Mesenchymal stem cell (in vitro differentiated cells and primary cell): ENCODE results near the gene SLC25A25.
A peak's percentile ranks its signal among the peaks of the same experiment; 100 is the strongest.

Experiments used
- DNase-seq: peaks from one replicate; pipeline ENCODE4 v3.0.0-alpha.2; 2013
- H2AFZ ChIP-seq: one replicate; pipeline ENCODE4 v1.6.1; 2013; ENCODE audit warnings: low read depth, mild to moderate bottlenecking, control low read depth, inconsistent platforms, low read length, moderate library complexity
- H2AK5ac ChIP-seq: 2 replicates; pipeline ENCODE4 v1.6.1; 2013; ENCODE audit warnings: low read length, moderate library complexity, mild to moderate bottlenecking, inconsistent platforms; ENCODE audit not compliant: severe bottlenecking
- H2BK120ac ChIP-seq: one replicate; pipeline ENCODE4 v1.6.1; 2013; ENCODE audit warnings: low read depth, mild to moderate bottlenecking, inconsistent platforms, low read length, moderate library complexity
- H2BK12ac ChIP-seq, 2 experiments: one replicate each; pipeline ENCODE4 v1.6.1; 2013; ENCODE audit warnings: inconsistent platforms in 2 of 2, low read length in 2 of 2, mild to moderate bottlenecking in 2 of 2, moderate library complexity in 2 of 2, control low read depth in 1 of 2
- H2BK15ac ChIP-seq: one replicate; pipeline ENCODE4 v1.6.1; 2013; ENCODE audit warnings: mild to moderate bottlenecking, low read depth, inconsistent platforms; ENCODE audit not compliant: poor library complexity, severe bottlenecking
- H2BK5ac ChIP-seq: 2 replicates; pipeline ENCODE4 v1.6.1; 2013; ENCODE audit warnings: low read depth, mild to moderate bottlenecking, low read length, control low read depth, inconsistent platforms; ENCODE audit not compliant: poor library complexity, severe bottlenecking
- H3K14ac ChIP-seq, 2 experiments: one replicate each; pipeline ENCODE4 v1.6.1; 2013; ENCODE audit warnings: inconsistent platforms in 2 of 2, low read length in 2 of 2, control low read depth in 1 of 2, mild to moderate bottlenecking in 1 of 2, moderate library complexity in 1 of 2
- H3K18ac ChIP-seq, 2 experiments: one replicate each; pipeline ENCODE4 v1.6.1; 2013; ENCODE audit warnings: inconsistent platforms in 2 of 2, low read length in 2 of 2, control low read depth in 1 of 2, low read depth in 1 of 2, mild to moderate bottlenecking in 1 of 2
- H3K23ac ChIP-seq, 2 experiments: one replicate each; pipeline ENCODE4 v1.6.1; 2013; ENCODE audit warnings: inconsistent platforms in 2 of 2, low read length in 2 of 2, mild to moderate bottlenecking in 2 of 2, moderate library complexity in 2 of 2, control low read depth in 1 of 2
- H3K27ac ChIP-seq: 2 replicates; pipeline ENCODE4 v1.5.1; 2013; ENCODE audit warnings: mild to moderate bottlenecking, moderate library complexity, low read length, control low read depth, inconsistent platforms; ENCODE audit not compliant: poor library complexity, severe bottlenecking
- H3K27me3 ChIP-seq, 2 experiments: 2 replicates each; pipeline versions ENCODE4 v1.6.1 to v1.7.0; 2013; ENCODE audit warnings: low read length in 2 of 2, mild to moderate bottlenecking in 2 of 2, moderate library complexity in 2 of 2, control low read depth in 1 of 2, inconsistent platforms in 1 of 2; ENCODE audit not compliant: control insufficient read depth in 1 of 2, insufficient read depth in 1 of 2
- H3K36me3 ChIP-seq, 2 experiments: 2 replicates each; pipeline versions ENCODE4 v1.6.1 to v1.7.0; 2013; ENCODE audit warnings: low read length in 2 of 2, control low read depth in 1 of 2, inconsistent platforms in 1 of 2, low read depth in 1 of 2, mild to moderate bottlenecking in 1 of 2; ENCODE audit not compliant: insufficient read depth in 2 of 2, control insufficient read depth in 1 of 2
- H3K4ac ChIP-seq, 2 experiments: one replicate each; pipeline ENCODE4 v1.6.1; 2013; ENCODE audit warnings: inconsistent platforms in 2 of 2, low read length in 2 of 2, mild to moderate bottlenecking in 2 of 2, moderate library complexity in 2 of 2, control low read depth in 1 of 2, low read depth in 1 of 2
- H3K4me1 ChIP-seq: 2 replicates; pipeline ENCODE4 v1.6.1; 2013; ENCODE audit warnings: low read depth, low read length, control low read depth; ENCODE audit not compliant: control insufficient read depth, insufficient read depth
- H3K4me2 ChIP-seq: 2 replicates; pipeline ENCODE4 v1.6.1; 2013; ENCODE audit warnings: low read length, mild to moderate bottlenecking, inconsistent platforms; ENCODE audit not compliant: poor library complexity, severe bottlenecking
- H3K4me3 ChIP-seq, 2 experiments: 2 replicates each; pipeline versions ENCODE4 v1.5.1 to v1.7.0; 2013; ENCODE audit warnings: low read length in 2 of 2, mild to moderate bottlenecking in 2 of 2, control low read depth in 1 of 2, low read depth in 1 of 2; ENCODE audit not compliant: insufficient read depth in 1 of 2
- H3K79me1 ChIP-seq: replicated peaks from 2 replicates; pipeline ENCODE4 v1.6.1; 2013; ENCODE audit warnings: mild to moderate bottlenecking, control low read depth, low read length, inconsistent platforms; ENCODE audit not compliant: poor library complexity, severe bottlenecking
- H3K9ac ChIP-seq: 2 replicates; pipeline ENCODE4 v1.7.0; 2013; ENCODE audit warnings: mild to moderate bottlenecking, low read length, moderate library complexity
- H3K9me3 ChIP-seq: 2 replicates; pipeline ENCODE4 v1.7.0; 2013; ENCODE audit warnings: mild to moderate bottlenecking, low read length; ENCODE audit not compliant: control insufficient read depth
- H4K8ac ChIP-seq: one replicate; pipeline ENCODE4 v1.6.1; 2013; ENCODE audit warnings: inconsistent platforms, mild to moderate bottlenecking, low read length, moderate library complexity
- H4K91ac ChIP-seq: one replicate; pipeline ENCODE4 v1.6.1; 2013; ENCODE audit warnings: mild to moderate bottlenecking, low read length, inconsistent platforms
- WGBS: methylation state at CpG from one replicate; pipeline ENCODE4 v1.1.7; 2013; ENCODE audit warnings: mixed read lengths; 5-methylcytosine and 5-hydroxymethylcytosine counted together

SLC25A25 gene

DNA sequence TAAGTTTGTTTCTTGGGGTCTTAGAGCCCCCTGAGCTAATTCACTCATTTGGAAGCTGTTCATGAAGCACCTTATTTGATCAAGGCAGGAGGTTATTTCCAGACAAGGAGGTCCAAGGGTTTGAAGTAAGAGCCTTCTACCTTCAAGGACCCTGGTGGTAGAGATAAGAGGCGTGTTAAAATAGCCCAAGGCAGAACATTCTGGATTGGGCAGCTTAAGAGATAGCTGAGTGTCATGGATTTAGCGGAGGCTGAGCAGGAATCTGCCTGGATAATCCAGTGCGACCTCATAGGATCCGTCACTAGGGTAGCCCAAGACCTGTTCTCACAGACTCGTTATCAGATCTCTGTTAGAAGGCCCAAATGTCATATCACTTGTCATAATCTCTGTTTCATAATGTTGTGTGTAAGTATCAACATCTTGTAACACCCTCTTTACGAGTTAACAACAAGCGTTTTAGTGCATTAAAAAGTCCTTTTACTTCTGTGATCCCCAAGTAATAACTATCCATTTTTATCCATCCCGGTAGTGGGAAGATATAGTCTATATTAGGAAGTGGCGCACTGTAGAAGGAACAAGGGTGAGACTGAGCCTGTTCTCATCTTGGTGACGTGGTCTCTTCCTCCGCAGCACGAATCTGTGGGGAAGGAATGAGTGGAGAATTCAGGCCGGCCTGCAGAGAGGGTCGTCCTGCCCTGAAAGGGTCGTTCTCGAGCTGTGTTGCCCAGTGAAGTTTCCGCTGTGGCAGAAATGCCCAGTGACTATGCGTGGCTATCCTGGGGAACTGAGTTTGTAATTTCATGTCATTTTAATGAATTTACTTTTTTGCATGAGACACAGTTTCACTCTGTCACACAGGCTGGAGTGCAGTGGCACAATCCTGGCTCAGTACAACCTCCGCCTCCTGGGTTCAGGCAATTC, 28.8 kb downstream of the SLC25A25 start:
- H3K4me3 ChIP-seq: no peak overlapping the region
- H3K14ac ChIP-seq: no peak overlapping the region
- H2BK15ac ChIP-seq: no peak overlapping the region
- H3K9me3 ChIP-seq: no peaks in the 10 kb centered on the region
- peaks cover 37% of the 10 kb centered on the region for H3K4me1 ChIP-seq
- H2AK5ac ChIP-seq: peak overlapping the region; percentile 8
- peaks cover 22% of the 10 kb centered on the region for H3K79me1 ChIP-seq
- H4K8ac ChIP-seq: no peak overlapping the region
- H3K23ac ChIP-seq: no peak overlapping the region
- no peaks in the 10 kb centered on the region for H3K27me3 ChIP-seq
- H3K18ac ChIP-seq: peak overlapping the region in 1 of 2 experiments; percentile 75
- no peak overlapping the region for H3K9ac ChIP-seq
- H2BK120ac ChIP-seq: no peak overlapping the region
- H3K36me3 ChIP-seq: peaks cover 13 to 24% of the 10 kb centered on the region in 2 experiments
- no peak for DNase-seq
- WGBS: 93% methylated on average over 14 of the region's 19 CpGs
- no peak overlapping the region for H3K4ac ChIP-seq
- H3K4me2 ChIP-seq: no peak overlapping the region
- H4K91ac ChIP-seq: no peak overlapping the region
- no peak overlapping the region for H2AFZ ChIP-seq
- no peak overlapping the region for H3K27ac ChIP-seq
- no peak overlapping the region for H2BK5ac ChIP-seq
- H2BK12ac ChIP-seq: peak overlapping the region in 1 of 2 experiments; percentile 19

DNA sequence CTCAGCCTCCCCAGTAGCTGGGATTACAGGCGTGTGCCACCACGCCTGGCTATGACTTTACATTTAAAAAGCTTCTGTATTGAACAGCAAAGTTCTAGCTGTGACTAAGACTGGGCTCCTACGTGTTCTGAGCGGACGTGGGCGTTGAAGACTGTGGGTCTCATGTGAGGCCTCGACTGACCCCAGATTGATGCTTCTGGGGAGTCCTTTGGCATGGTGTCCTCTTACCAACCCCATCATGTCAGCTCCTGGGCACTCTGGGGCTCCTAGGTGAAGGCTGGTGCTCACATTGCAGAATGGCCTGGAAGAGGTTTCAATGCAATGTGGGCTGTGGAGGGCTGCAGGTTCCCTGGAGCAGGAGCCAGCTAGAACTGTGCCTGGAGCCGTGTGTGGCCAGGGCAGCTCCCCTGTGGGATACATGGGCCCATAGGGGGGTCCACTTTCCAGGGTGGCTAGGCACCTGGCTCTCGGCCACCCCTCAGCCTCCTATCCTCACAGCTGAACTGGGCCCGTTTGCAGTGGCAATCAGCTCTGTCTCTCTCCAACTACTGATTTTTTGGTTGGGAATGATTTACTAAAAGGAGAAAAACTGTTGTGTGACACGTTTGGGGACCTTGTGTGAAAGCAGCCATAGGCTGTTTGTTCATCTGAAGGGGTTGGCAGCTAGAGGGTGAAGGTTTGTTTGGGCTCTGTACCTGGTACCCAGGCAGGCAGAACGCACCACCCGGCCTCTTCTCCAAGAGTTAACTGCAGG, 29.7 kb downstream of the SLC25A25 start:
- peak overlapping the region in 1 of 2 experiments; percentile 82 for H3K4me3 ChIP-seq
- peak overlapping the region; percentile 33 to 75 for H3K18ac ChIP-seq
- peaks cover 22 to 32% of the 10 kb centered on the region in 2 experiments for H3K36me3 ChIP-seq
- H3K9ac ChIP-seq: peak overlapping the region; percentile 94
- peak overlapping the region; percentile 37 for H2BK120ac ChIP-seq
- H3K14ac ChIP-seq: no peak overlapping the region
- H2BK15ac ChIP-seq: no peak overlapping the region
- peak overlapping the region; percentile 69 to 87 for H2BK12ac ChIP-seq
- H3K27ac ChIP-seq: peak overlapping the region; percentile 82
- 60% methylated on average over 12 of the region's 13 CpGs for WGBS
- H3K4me1 ChIP-seq: peaks cover 38% of the 10 kb centered on the region
- no peak overlapping the region for H3K23ac ChIP-seq
- H4K8ac ChIP-seq: peak overlapping the region; percentile 59
- H3K9me3 ChIP-seq: no peaks in the 10 kb centered on the region
- H3K79me1 ChIP-seq: peaks cover 22% of the 10 kb centered on the region
- H2AK5ac ChIP-seq: peak overlapping the region; percentile 8
- H3K4ac ChIP-seq: peak overlapping the region; percentile 11 to 75
- H2AFZ ChIP-seq: no peak overlapping the region
- peak overlapping the region; percentile 81 for H4K91ac ChIP-seq
- DNase-seq: no peak
- peak overlapping the region; percentile 11 for H2BK5ac ChIP-seq
- peak overlapping the region; percentile 20 for H3K4me2 ChIP-seq
- H3K27me3 ChIP-seq: no peaks in the 10 kb centered on the region

DNA sequence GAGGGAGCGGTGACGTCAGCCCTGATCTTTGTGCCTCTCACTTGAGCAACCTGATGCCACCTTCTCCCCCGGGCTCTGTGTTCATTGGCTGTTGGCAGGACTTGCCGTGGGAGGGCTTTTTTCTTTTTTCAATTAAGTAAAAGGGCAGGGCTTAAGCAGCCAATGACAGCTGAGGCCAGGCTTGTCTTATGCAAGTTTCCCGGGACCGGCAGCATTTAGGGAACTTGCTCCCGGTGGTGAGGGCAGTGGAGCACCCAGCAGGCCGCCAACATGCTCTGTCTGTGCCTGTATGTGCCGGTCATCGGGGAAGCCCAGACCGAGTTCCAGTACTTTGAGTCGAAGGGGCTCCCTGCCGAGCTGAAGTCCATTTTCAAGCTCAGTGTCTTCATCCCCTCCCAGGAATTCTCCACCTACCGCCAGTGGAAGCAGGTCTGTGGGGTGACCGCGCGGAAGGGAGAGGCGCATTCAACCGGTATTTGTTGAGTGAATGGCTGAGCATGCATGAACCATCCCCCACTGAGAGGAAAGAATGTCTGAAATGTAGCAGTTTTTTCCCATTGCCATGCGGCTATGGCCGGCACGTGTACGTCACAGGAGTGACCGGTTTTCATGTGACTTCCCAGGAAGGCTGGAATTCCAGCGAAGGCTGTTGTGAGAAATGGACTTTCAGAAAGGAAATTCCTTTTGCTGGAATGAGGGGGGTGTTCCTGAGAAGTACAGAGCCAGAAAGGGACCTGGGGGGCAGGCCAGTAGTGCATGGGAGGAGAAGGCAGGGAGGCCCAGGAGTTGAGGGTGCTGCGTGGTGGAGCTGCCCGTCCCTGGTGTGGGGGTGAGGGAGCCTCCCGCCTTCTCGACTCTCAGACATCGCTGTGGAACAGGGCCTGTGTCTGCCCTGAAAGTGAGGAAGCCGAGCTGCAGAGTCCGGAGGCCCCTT, 30.5 kb downstream of the SLC25A25 start:
- peak overlapping the region; percentile 15 for H2BK15ac ChIP-seq
- peak overlapping the region; percentile 66 for H4K8ac ChIP-seq
- peak overlapping the region; percentile 60 to 85 for H3K18ac ChIP-seq
- H2BK12ac ChIP-seq: peak overlapping the region; percentile 12 to 87
- peaks cover 41% of the 10 kb centered on the region for H3K4me1 ChIP-seq
- peak overlapping the region; percentile 68 for H3K4me2 ChIP-seq
- H3K27me3 ChIP-seq: no peaks in the 10 kb centered on the region
- DNase-seq: peak; percentile 98
- no peaks in the 10 kb centered on the region for H3K9me3 ChIP-seq
- peak overlapping the region; percentile 81 for H2BK5ac ChIP-seq
- H3K14ac ChIP-seq: peak overlapping the region in 1 of 2 experiments; percentile 91
- H3K9ac ChIP-seq: peak overlapping the region; percentile 94
- peak overlapping the region in 1 of 2 experiments; percentile 42 for H3K23ac ChIP-seq
- peak overlapping the region; percentile 37 for H2BK120ac ChIP-seq
- H3K4me3 ChIP-seq: peak overlapping the region; percentile 54 to 82
- peak overlapping the region; percentile 43 for H2AK5ac ChIP-seq
- H3K36me3 ChIP-seq: peaks cover 30 to 41% of the 10 kb centered on the region in 2 experiments
- H2AFZ ChIP-seq: no peak overlapping the region
- 3% methylated on average over 31 of the region's 32 CpGs for WGBS
- H3K79me1 ChIP-seq: peaks cover 24% of the 10 kb centered on the region
- peak overlapping the region; percentile 62 for H4K91ac ChIP-seq
- H3K4ac ChIP-seq: peak overlapping the region; percentile 76 to 85
- peak overlapping the region; percentile 98 for H3K27ac ChIP-seq
